ES-I3 (cell line): ENCODE measurements around the gene PSMD5.

Experiments
- H3K36me3 ChIP-seq: 2 replicates; pipeline ENCODE4 v1.6.1; 2013; ENCODE audit warnings: mild to moderate bottlenecking, low read length, control low read depth, moderate library complexity; ENCODE audit not compliant: insufficient read depth
- H3K4me1 ChIP-seq: 2 replicates; pipeline ENCODE4 v1.6.1; 2013; ENCODE audit warnings: mild to moderate bottlenecking, control low read depth, low read length; ENCODE audit not compliant: insufficient read depth
- H3K9ac ChIP-seq: 2 replicates; pipeline ENCODE4 v1.6.1; 2013; ENCODE audit warnings: low read depth, mild to moderate bottlenecking, low read length, moderate library complexity
- H3K9me3 ChIP-seq: 2 replicates; pipeline ENCODE4 v1.6.1; 2013; ENCODE audit warnings: mild to moderate bottlenecking, low read length, moderate library complexity; ENCODE audit not compliant: control insufficient read depth, insufficient read depth

Gene PSMD5

GRCh38 chr9:120783602-120784047, 59.1 kb downstream of the PSMD5 start:
- Histone ChIP-seq H3K9me3 (no peaks in the 10 kb centered on the region), H3K36me3 (peaks cover 8% of the 10 kb centered on the region; the same call in 1 of the 2 replicates), H3K9ac (no peak overlapping the region), H3K4me1 (no peaks in the 10 kb centered on the region)

- peaks cover 7% of the 10 kb centered on the region for H3K36me3 ChIP-seq
Observed at GRCh38 chr9:120781236-120781635, 61.5 kb downstream of the PSMD5 start.

GRCh38 chr9:120780367-120780766, 62.4 kb downstream of the PSMD5 start:
- Histone ChIP-seq H3K36me3 (peaks cover 7% of the 10 kb centered on the region), H3K9ac (no peak overlapping the region), H3K4me1 (no peaks in the 10 kb centered on the region), H3K9me3 (no peaks in the 10 kb centered on the region)

More at GRCh38 chr9:120781236-120781635, 61.5 kb downstream of the PSMD5 start:
- Histone ChIP-seq H3K9ac (no peak overlapping the region), H3K9me3 (no peaks in the 10 kb centered on the region), H3K4me1 (no peaks in the 10 kb centered on the region)

GRCh38 chr9:120779227-120779626, 63.5 kb downstream of the PSMD5 start:
- Histone ChIP-seq H3K36me3 (peaks cover 11% of the 10 kb centered on the region), H3K4me1 (no peaks in the 10 kb centered on the region)

GRCh38 chr9:120778758-120779157, 64.0 kb downstream of the PSMD5 start:
- H3K9me3 ChIP-seq = no peaks in the 10 kb centered on the region
- H3K4me1 ChIP-seq = no peaks in the 10 kb centered on the region
- H3K9ac ChIP-seq = no peak overlapping the region
- H3K36me3 ChIP-seq = peaks cover 11% of the 10 kb centered on the region

More at GRCh38 chr9:120779227-120779626, 63.5 kb downstream of the PSMD5 start:
- Histone ChIP-seq H3K9ac (no peak overlapping the region), H3K9me3 (no peaks in the 10 kb centered on the region)

- no peak overlapping the region for H3K9ac ChIP-seq
- H3K9me3 ChIP-seq = no peaks in the 10 kb centered on the region
- H3K36me3 ChIP-seq = peaks cover 11% of the 10 kb centered on the region
- no peaks in the 10 kb centered on the region for H3K4me1 ChIP-seq
Observed at GRCh38 chr9:120777229-120777628, 65.5 kb downstream of the PSMD5 start.

- Histone ChIP-seq H3K9ac (no peak overlapping the region), H3K4me1 (no peaks in the 10 kb centered on the region), H3K36me3 (peaks cover 11% of the 10 kb centered on the region), H3K9me3 (no peaks in the 10 kb centered on the region)
Observed at GRCh38 chr9:120776788-120777187, 65.9 kb downstream of the PSMD5 start.

- H3K36me3 ChIP-seq = peaks cover 17% of the 10 kb centered on the region
Observed at GRCh38 chr9:120775859-120776258, 66.9 kb downstream of the PSMD5 start.

GRCh38 chr9:120774719-120775118, 68.0 kb downstream of the PSMD5 start:
- Histone ChIP-seq H3K9me3 (no peaks in the 10 kb centered on the region), H3K9ac (no peak overlapping the region), H3K4me1 (no peaks in the 10 kb centered on the region), H3K36me3 (peaks cover 22% of the 10 kb centered on the region)

More at GRCh38 chr9:120775859-120776258, 66.9 kb downstream of the PSMD5 start:
- Histone ChIP-seq H3K9ac (no peak overlapping the region), H3K9me3 (no peaks in the 10 kb centered on the region), H3K4me1 (no peaks in the 10 kb centered on the region)

GRCh38 chr9:120773256-120773655, 69.5 kb downstream of the PSMD5 start:
- H3K36me3 ChIP-seq = peaks cover 28% of the 10 kb centered on the region
- no peaks in the 10 kb centered on the region for H3K9me3 ChIP-seq
- H3K4me1 ChIP-seq = peaks cover 9% of the 10 kb centered on the region
- H3K9ac ChIP-seq = no peak overlapping the region

GRCh38 chr9:120770931-120771330, 71.8 kb downstream of the PSMD5 start:
- H3K36me3 ChIP-seq = peaks cover 21% of the 10 kb centered on the region; the same call in 1 of the 2 replicates
- H3K9ac ChIP-seq = no peak overlapping the region
- no peaks in the 10 kb centered on the region for H3K9me3 ChIP-seq
- peaks cover 20% of the 10 kb centered on the region for H3K4me1 ChIP-seq

GRCh38 chr9:120768886-120769285, 73.8 kb downstream of the PSMD5 start:
- Histone ChIP-seq H3K9ac (no peak overlapping the region), H3K36me3 (peaks cover 21% of the 10 kb centered on the region), H3K4me1 (peaks cover 20% of the 10 kb centered on the region), H3K9me3 (no peaks in the 10 kb centered on the region)

GRCh38 chr9:120768247-120768646, 74.5 kb downstream of the PSMD5 start:
- Histone ChIP-seq H3K9me3 (no peaks in the 10 kb centered on the region), H3K9ac (no peak overlapping the region), H3K36me3 (peaks cover 25% of the 10 kb centered on the region), H3K4me1 (peaks cover 20% of the 10 kb centered on the region)

- peaks cover 29% of the 10 kb centered on the region for H3K36me3 ChIP-seq
- no peak overlapping the region for H3K9ac ChIP-seq
- peaks cover 20% of the 10 kb centered on the region for H3K4me1 ChIP-seq
- H3K9me3 ChIP-seq = no peaks in the 10 kb centered on the region
Observed at GRCh38 chr9:120767451-120767850, 75.3 kb downstream of the PSMD5 start.
